Measurements from ENCODE around the gene ITPR1. TPM values are rescaled to one million over a fixed set of nuclear protein-coding genes. Genes with fewer than 3 reads are reported as not detected.

The ITPR1 gene
- total RNA-seq, 4 donors from 2014 or later = 56.1 to 71.2 (median 61.9) TPM

- WGBS, 2 donors = 16 to 55% methylated on average over 3 of the region's 3 CpGs
- TF ChIP-seq EP300 (IDR thresholded peaks at IDR 0.05) = peak in 1 of 2 donors; percentile 23
- no peak for TF ChIP-seq CTCF (IDR thresholded peaks at IDR 0.05)
- peak overlapping the region in 1 of 4 donors; percentile 20 for H3K27ac ChIP-seq
- no peaks in the 10 kb centered on the region for H3K9me3 ChIP-seq
- DNase-seq (ENCODE audit: low spot score in 2 of 2) = peak in 1 of 2 donors; percentile 17
- no peaks in the 10 kb centered on the region for H3K27me3 ChIP-seq
- H3K4me1 ChIP-seq = peaks cover 0 to 33% (median 17%) of the 10 kb centered on the region in 4 donors
- no peaks in the 10 kb centered on the region for H3K36me3 ChIP-seq
- no peak overlapping the region for H3K4me3 ChIP-seq
These were observed 402.7 kb downstream of the ITPR1 start for GRCh38 chr3:4895838-4896237.

Other genes with a start within 250 kb of the ITPR1 start
- 10 to 100 TPM; 14.6 to 35.4 (median 22.2) TPM for gene SETMAR, start 190.0 kb upstream of the ITPR1 start, total RNA-seq
- 10 to 100 TPM; 49.2 to 70.6 (median 63.8) TPM for gene SUMF1, start 26.1 kb upstream of the ITPR1 start, total RNA-seq